Upper lobe of right lung (tissue), 1 donor: ENCODE data around the gene NFAT5. TPM values are rescaled to one million over a fixed set of nuclear protein-coding genes. Genes with fewer than 3 reads are reported as not detected.

Experiments
- ATAC-seq: fragments of 200-7000 bp; cut with Tn5 transposase; one replicate; pipeline ENCODE4 v1.9.1; 2020; ENCODE audit warnings: mild to moderate bottlenecking, moderate library complexity
- DNase-seq: peaks from one replicate; pipeline ENCODE4 v3.0.0-alpha.2; 2020
- H3K27ac ChIP-seq: fragments of 200-600 bp; one replicate; pipeline ENCODE4 v1.8.0; 2022
- H3K27me3 ChIP-seq: fragments of 200-600 bp; one replicate; pipeline ENCODE4 v1.8.0; 2022; ENCODE audit warnings: mild to moderate bottlenecking
- H3K36me3 ChIP-seq: fragments of 200-600 bp; one replicate; pipeline ENCODE4 v1.8.0; 2022
- H3K4me1 ChIP-seq: fragments of 200-600 bp; one replicate; pipeline ENCODE4 v1.8.0; 2022
- H3K4me3 ChIP-seq: fragments of 200-600 bp; one replicate; pipeline ENCODE4 v1.8.0; 2022; ENCODE audit warnings: mild to moderate bottlenecking
- H3K9me3 ChIP-seq: fragments of 200-600 bp; one replicate; pipeline ENCODE4 v1.8.0; 2022
- CTCF ChIP-seq: fragments of 200-600 bp; IDR thresholded peaks from one replicate; pipeline ENCODE4 v1.8.0; 2022; ENCODE audit warnings: antibody characterized with exemption
- intact Hi-C: fragments of 100-400 bp; cut with DNase I; formaldehyde crosslinking; loops from one replicate; pipeline ENCODE4 v1.11.0; 2022
- total RNA-seq: library from RNA; stranded (reverse); fragmentation: NEBNext Ultra II Directional; extraction: Animal tissue kit (Norgen Biotek cat#: 25700); gene quantifications from one replicate; pipeline ENCODE4 v1.2.1, GENCODE V29; 2021
- donor health status: DM: no; HTN: yes; CAD: no; lungs with severe emphysema.

The NFAT5 gene
- total RNA-seq, 1 donor from 2014 or later, result 62.3 TPM

GRCh38 chr16:69680358-69680757, 114.6 kb downstream of the NFAT5 start:
- no peaks in the 10 kb centered on the region for H3K4me1 ChIP-seq
- DNase-seq, result no peak
- H3K27ac ChIP-seq, result no peak overlapping the region
- no peak for TF ChIP-seq CTCF
- H3K9me3 ChIP-seq, result no peaks in the 10 kb centered on the region
- no peak for ATAC-seq
- H3K36me3 ChIP-seq, result peaks cover 90% of the 10 kb centered on the region
- no peak overlapping the region for H3K4me3 ChIP-seq
- intact Hi-C loops, result no loop called here
- H3K27me3 ChIP-seq, result no peaks in the 10 kb centered on the region

- Histone ChIP-seq H3K27ac (no peak overlapping the region), H3K27me3 (no peaks in the 10 kb centered on the region), H3K4me3 (no peak overlapping the region), H3K9me3 (no peaks in the 10 kb centered on the region), H3K36me3 (peaks cover 70% of the 10 kb centered on the region), H3K4me1 (no peaks in the 10 kb centered on the region)
- ATAC-seq (no peak), DNase-seq (no peak)
- intact Hi-C loops, result no loop called here
- no peak for TF ChIP-seq CTCF
Observed at GRCh38 chr16:69688589-69688988, 122.8 kb downstream of the NFAT5 start.

- H3K4me1 ChIP-seq, result no peaks in the 10 kb centered on the region
- intact Hi-C loops, result no loop called here
- no peak overlapping the region for H3K27ac ChIP-seq
- no peak for TF ChIP-seq CTCF
- peaks cover 79% of the 10 kb centered on the region for H3K36me3 ChIP-seq
- ATAC-seq (no peak), DNase-seq (no peak)
- no peak overlapping the region for H3K4me3 ChIP-seq
- H3K27me3 ChIP-seq, result no peaks in the 10 kb centered on the region
- H3K9me3 ChIP-seq, result no peaks in the 10 kb centered on the region
Observed at GRCh38 chr16:69691980-69692911, 126.5 kb downstream of the NFAT5 start.

- no peak for TF ChIP-seq CTCF
- H3K36me3 ChIP-seq, result peaks cover 92% of the 10 kb centered on the region
Observed at GRCh38 chr16:69693916-69694315, 128.2 kb downstream of the NFAT5 start.

GRCh38 chr16:69698404-69698803, 132.6 kb downstream of the NFAT5 start:
- no peak for DNase-seq
- H3K9me3 ChIP-seq, result no peaks in the 10 kb centered on the region
- peaks cover 73% of the 10 kb centered on the region for H3K36me3 ChIP-seq
- H3K27me3 ChIP-seq, result no peaks in the 10 kb centered on the region
- H3K4me3 ChIP-seq, result no peak overlapping the region
- TF ChIP-seq CTCF, result no peak
- H3K27ac ChIP-seq, result no peak overlapping the region
- intact Hi-C loops, result no loop called here
- H3K4me1 ChIP-seq, result no peaks in the 10 kb centered on the region
- ATAC-seq, result no peak

More at GRCh38 chr16:69693916-69694315, 128.2 kb downstream of the NFAT5 start:
- H3K27me3 ChIP-seq, result no peaks in the 10 kb centered on the region
- H3K4me3 ChIP-seq, result no peak overlapping the region
- intact Hi-C loops, result no loop called here
- ATAC-seq (no peak), DNase-seq (no peak)
- H3K4me1 ChIP-seq, result no peaks in the 10 kb centered on the region
- H3K27ac ChIP-seq, result no peak overlapping the region
- no peaks in the 10 kb centered on the region for H3K9me3 ChIP-seq
